Smooth muscle cell (in vitro differentiated cells): ENCODE results near the gene LGI4. TPM values are rescaled to one million over a fixed set of nuclear protein-coding genes. Genes with fewer than 3 reads are reported as not detected.

Experiments used
- DNase-seq: peaks from one replicate; lab custom pipeline; 2025; ENCODE audit not compliant: unreplicated experiment; lab: John Stamatoyannopoulos, UW
- H2AFZ ChIP-seq: fragments of 200-600 bp; sonication (generic); 2 replicates; pipeline ENCODE4 v1.6.0; 2016; ENCODE audit warnings: antibody characterized with exemption, low read depth, mild to moderate bottlenecking
- H3F3A ChIP-seq: fragments of 200-600 bp; sonication (generic); 2 replicates; pipeline ENCODE4 v1.6.0; 2017; ENCODE audit warnings: antibody characterized with exemption, low read depth
- H3K27ac ChIP-seq: fragments of 200-600 bp; sonication (generic); 2 replicates; pipeline ENCODE4 v1.5.1; 2016; ENCODE audit warnings: low read depth, mild to moderate bottlenecking
- H3K27me3 ChIP-seq: fragments of 200-600 bp; sonication (generic); 2 replicates; pipeline ENCODE4 v1.6.1; 2016; ENCODE audit warnings: low read depth, mild to moderate bottlenecking
- H3K36me3 ChIP-seq: fragments of 200-600 bp; sonication (generic); 2 replicates; pipeline ENCODE4 v1.5.1; 2016; ENCODE audit warnings: low read depth
- H3K4me1 ChIP-seq: fragments of 200-600 bp; sonication (generic); 2 replicates; pipeline ENCODE4 v1.5.1; 2016; ENCODE audit warnings: low read depth
- H3K4me2 ChIP-seq: fragments of 200-600 bp; sonication (generic); 2 replicates; pipeline ENCODE4 v1.6.0; 2016; ENCODE audit warnings: mild to moderate bottlenecking
- H3K4me3 ChIP-seq: fragments of 200-600 bp; sonication (generic); 2 replicates; pipeline ENCODE4 v1.5.1; 2016; ENCODE audit warnings: mild to moderate bottlenecking
- H3K79me2 ChIP-seq: fragments of 200-600 bp; sonication (generic); 2 replicates; pipeline ENCODE4 v1.6.0; 2016; ENCODE audit warnings: low read depth, mild to moderate bottlenecking
- H3K9ac ChIP-seq: fragments of 200-600 bp; sonication (generic); 2 replicates; pipeline ENCODE4 v1.6.0; 2016; ENCODE audit warnings: low read depth
- H3K9me3 ChIP-seq: fragments of 200-600 bp; sonication (generic); replicated peaks from 2 replicates; pipeline ENCODE4 v1.5.1; 2016; ENCODE audit warnings: low read depth
- H4K20me1 ChIP-seq: fragments of 200-600 bp; sonication (generic); 2 replicates; pipeline ENCODE4 v1.6.0; 2016; ENCODE audit warnings: low read depth
- CTCF ChIP-seq: fragments of 200-600 bp; sonication (generic); IDR thresholded peaks from 2 replicates; pipeline ENCODE4 v1.5.1; 2017; ENCODE audit warnings: borderline replicate concordance, mild to moderate bottlenecking, antibody characterized with exemption; ENCODE audit not compliant: insufficient read depth, poor library complexity, severe bottlenecking
- WGBS: methylation state at CpG from one replicate; pipeline ENCODE4 v1.1.7; 2016; ENCODE audit warnings: low lambda C conversion rate; 5-methylcytosine and 5-hydroxymethylcytosine counted together
- polyA plus RNA-seq: library from polyadenylated mRNA; unstranded; fragments of >200 nt; fragmentation: Nextera tagmentation; extraction: Ambion mirVana; gene quantifications from 2 replicates; pipeline ENCODE4 v1.2.1, GENCODE V29; 2016
- total RNA-seq: library from RNA; depleted of rRNA; stranded (reverse); fragments of >200 nt; gene quantifications from 2 replicates; pipeline ENCODE4 v1.2.3, GENCODE V29; 2014

LGI4 gene
- total and polyA plus RNA-seq, 2 experiments from 2014 or later: 0.17 to 0.22 TPM

GRCh38 chr19:35115177-35115951 lies 19.5 kb downstream of the LGI4 start, which contains the start of gene FXYD3:
Gene FXYD3, plus strand, starts transcription at chr19:35115823. Its CDS starts 3,554 bp downstream, at chr19:35119377.
- H3K27ac ChIP-seq: no peak within 1 kb of the TSS
- TF ChIP-seq CTCF: no peak
- H3K4me2 ChIP-seq: peak within 1 kb of the TSS; percentile 76
- WGBS: 76% methylated on average over 8 of the region's 14 CpGs
- H3K9ac ChIP-seq: no peak within 1 kb of the TSS
- H4K20me1 ChIP-seq: no peaks in the 10 kb centered on the region
- no peaks in the 10 kb centered on the region for H3K9me3 ChIP-seq
- H2AFZ ChIP-seq: peak within 1 kb of the TSS; percentile 50
- peak within 1 kb of the TSS; percentile 43 for H3K4me3 ChIP-seq
- H3K36me3 ChIP-seq: no peaks in the 10 kb centered on the region
- H3K27me3 ChIP-seq: no peaks in the 10 kb centered on the region
- H3F3A ChIP-seq: no peaks in the 10 kb centered on the region
- H3K4me1 ChIP-seq: peaks cover 7% of the 10 kb centered on the region
- DNase-seq: no peak
- H3K79me2 ChIP-seq: no peaks in the 10 kb centered on the region

- no peaks in the 10 kb centered on the region for H3K9me3 ChIP-seq
- no peaks in the 10 kb centered on the region for H3K27me3 ChIP-seq
- peak; percentile 34 for DNase-seq
- peaks cover 7% of the 10 kb centered on the region for H3K4me1 ChIP-seq
- 19% methylated on average over 23 of the region's 23 CpGs for WGBS
- H3K9ac ChIP-seq: no peak overlapping the region
- no peak overlapping the region for H3K27ac ChIP-seq
- no peaks in the 10 kb centered on the region for H3K79me2 ChIP-seq
- H3K4me2 ChIP-seq: peak overlapping the region; percentile 76
- no peaks in the 10 kb centered on the region for H3F3A ChIP-seq
- H2AFZ ChIP-seq: peak overlapping the region; percentile 50
- peak overlapping the region; percentile 41 for H3K4me3 ChIP-seq
- no peaks in the 10 kb centered on the region for H3K36me3 ChIP-seq
- peak; percentile 98 for TF ChIP-seq CTCF
- H4K20me1 ChIP-seq: no peaks in the 10 kb centered on the region
Measured at GRCh38 chr19:35114353-35115176, 20.3 kb downstream of the LGI4 start.

GRCh38 chr19:35112995-35113688 lies 21.7 kb downstream of the LGI4 start:
- Histone ChIP-seq H3K4me1 (peaks cover 7% of the 10 kb centered on the region), H3K36me3 (no peaks in the 10 kb centered on the region), H3K4me2 (no peak overlapping the region), H4K20me1 (no peaks in the 10 kb centered on the region), H3K9ac (no peak overlapping the region), H3K27ac (no peak overlapping the region), H3K4me3 (no peak overlapping the region), H3K79me2 (no peaks in the 10 kb centered on the region), H3K9me3 (no peaks in the 10 kb centered on the region), H2AFZ (no peak overlapping the region), H3K27me3 (no peaks in the 10 kb centered on the region), H3F3A (no peaks in the 10 kb centered on the region)
- no peak for DNase-seq
- TF ChIP-seq CTCF: no peak
- WGBS: 93% methylated on average over 15 of the region's 15 CpGs
